Prostate gland (tissue), 2 donors: ENCODE data around the gene MCC.

Experiments
- POLR2A ChIP-seq: fragments of 450-650 bp; IDR thresholded peaks from one replicate; pipeline ENCODE4 v1.6.1; 2016; ENCODE audit warnings: antibody characterized with exemption, mild to moderate bottlenecking
- POLR2AphosphoS5 ChIP-seq: sonication (generic); formaldehyde crosslinking; IDR thresholded peaks from one replicate; pipeline ENCODE4 v1.6.1; 2017; ENCODE audit warnings: antibody characterized with exemption
- TF ChIP-seq, protein P1 (sequence below), 4 experiments: fragments of 200-600 bp in 2 of 4; fragments of 450-650 bp in 2 of 4; sonication (generic) in 2 of 4; IDR thresholded peaks; 1 replicate in 3 of 4; 2 replicates in 1 of 4; pipeline ENCODE4 v1.5.1; 2016 to 2019; ENCODE audit warnings: antibody characterized with exemption in 4 of 4, mild to moderate bottlenecking in 2 of 4, moderate library complexity in 2 of 4

DNA sequence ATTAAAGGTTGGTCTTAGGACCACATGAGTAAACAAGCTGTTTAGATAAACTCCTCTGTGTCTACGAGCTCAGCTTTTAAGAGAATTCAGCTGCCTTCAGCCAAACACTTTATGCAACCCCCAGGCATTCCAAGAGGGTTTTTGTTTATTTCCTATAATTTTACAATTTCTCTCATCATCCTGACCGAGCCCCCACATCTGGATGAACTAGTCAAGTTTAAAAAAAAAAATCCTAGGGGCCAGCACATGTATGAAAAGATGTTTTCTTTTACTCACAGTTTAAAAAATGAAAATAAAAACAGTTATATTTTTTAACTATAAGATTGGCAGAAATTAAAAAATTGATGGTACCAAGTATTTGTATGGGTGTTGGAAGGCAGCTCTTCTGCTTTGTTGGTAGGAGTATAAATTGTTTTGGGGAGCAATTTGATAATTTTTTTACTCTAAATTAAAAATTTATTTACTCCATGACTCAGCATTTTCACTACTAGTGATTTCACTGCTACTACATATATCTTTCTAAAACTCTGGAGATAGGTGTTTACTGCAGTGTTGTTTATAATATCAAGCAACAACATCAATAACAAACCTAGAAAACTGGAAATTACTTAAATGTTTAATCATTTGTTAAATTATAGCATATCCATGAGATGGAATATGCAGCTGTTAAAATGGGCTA lies 43.4 kb upstream of the MCC start:
- TF ChIP-seq POLR2AphosphoS5 (no peak), POLR2A (no peak)
- TF ChIP-seq, protein P1, sequence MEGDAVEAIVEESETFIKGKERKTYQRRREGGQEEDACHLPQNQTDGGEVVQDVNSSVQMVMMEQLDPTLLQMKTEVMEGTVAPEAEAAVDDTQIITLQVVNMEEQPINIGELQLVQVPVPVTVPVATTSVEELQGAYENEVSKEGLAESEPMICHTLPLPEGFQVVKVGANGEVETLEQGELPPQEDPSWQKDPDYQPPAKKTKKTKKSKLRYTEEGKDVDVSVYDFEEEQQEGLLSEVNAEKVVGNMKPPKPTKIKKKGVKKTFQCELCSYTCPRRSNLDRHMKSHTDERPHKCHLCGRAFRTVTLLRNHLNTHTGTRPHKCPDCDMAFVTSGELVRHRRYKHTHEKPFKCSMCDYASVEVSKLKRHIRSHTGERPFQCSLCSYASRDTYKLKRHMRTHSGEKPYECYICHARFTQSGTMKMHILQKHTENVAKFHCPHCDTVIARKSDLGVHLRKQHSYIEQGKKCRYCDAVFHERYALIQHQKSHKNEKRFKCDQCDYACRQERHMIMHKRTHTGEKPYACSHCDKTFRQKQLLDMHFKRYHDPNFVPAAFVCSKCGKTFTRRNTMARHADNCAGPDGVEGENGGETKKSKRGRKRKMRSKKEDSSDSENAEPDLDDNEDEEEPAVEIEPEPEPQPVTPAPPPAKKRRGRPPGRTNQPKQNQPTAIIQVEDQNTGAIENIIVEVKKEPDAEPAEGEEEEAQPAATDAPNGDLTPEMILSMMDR (IDR thresholded peaks at IDR 0.05) = no peak
